ENCODE measurements around the gene CSAG2.

The CSAG2 gene

GRCh38 chrX:152658302-152658701, 50.8 kb downstream of the CSAG2 start:
- no peak for DNase-seq

All from Kasumi-1 (cell line).